K562 (cell line): Measurements from ENCODE around the gene FHL5. TPM values are rescaled to one million over a fixed set of nuclear protein-coding genes. Genes with fewer than 3 reads are reported as not detected.
A peak's percentile ranks its signal among the peaks of the same experiment; 100 is the strongest.

Experiments
- ASH1L ChIP-seq: fragments of 450-650 bp; IDR thresholded peaks from 2 replicates; pipeline ENCODE4 v1.6.1; 2018; ENCODE audit warnings: borderline replicate concordance, mild to moderate bottlenecking, low read depth; ENCODE audit not compliant: partially characterized antibody
- E2F4 ChIP-seq: sonication (generic); formaldehyde crosslinking; IDR thresholded peaks from 2 replicates; pipeline ENCODE4 v1.8.0; 2022; ENCODE audit warnings: mild to moderate bottlenecking, low read depth, missing genetic modification reagents
- FOS ChIP-seq: IDR thresholded peaks from 3 replicates; pipeline ENCODE4 v1.6.1; 2011; ENCODE audit not compliant: insufficient read length; ENCODE audit errors: extremely low read depth
- JUND ChIP-seq, 2 experiments: IDR thresholded peaks; 2 replicates in 1 of 2; 3 replicates in 1 of 2; pipeline ENCODE4 v1.6.1; 2011; ENCODE audit warnings: borderline replicate concordance in 2 of 2, low read depth in 2 of 2, low read length in 2 of 2, improper control_type of control experiment in 1 of 2, missing biosample characterization in 1 of 2, missing genetic modification characterization in 1 of 2, missing genetic modification reagents in 1 of 2
- MEIS2 ChIP-seq: fragments of 450-650 bp; IDR thresholded peaks from 2 replicates; pipeline ENCODE4 v1.6.1; 2014; ENCODE audit warnings: mild to moderate bottlenecking; ENCODE audit not compliant: partially characterized antibody
- RAD51 ChIP-seq: fragments of 450-650 bp; IDR thresholded peaks from 2 replicates; pipeline ENCODE4 v1.7.1; 2016; ENCODE audit warnings: low read depth, mild to moderate bottlenecking, borderline replicate concordance
- RFX5 ChIP-seq: IDR thresholded peaks from 2 replicates; pipeline ENCODE4 v1.6.1; 2011; ENCODE audit warnings: low read depth, mild to moderate bottlenecking, improper control_type of control experiment, low read length
- TCF7 ChIP-seq: sonication (generic); IDR thresholded peaks from 2 replicates; pipeline ENCODE4 v1.6.1; 2016; ENCODE audit warnings: antibody characterized with exemption, borderline replicate concordance
- TFE3 ChIP-seq: fragments of 450-650 bp; formaldehyde crosslinking; IDR thresholded peaks from 2 replicates; pipeline ENCODE4 v1.4.0; 2020; ENCODE audit warnings: mild to moderate bottlenecking, mixed read lengths
- U2AF2 ChIP-seq: fragments of 200-400 bp; formaldehyde crosslinking; optimal IDR thresholded peaks from 2 replicates; pipeline ENCODE3; 2017; ENCODE audit warnings: low read depth, mild to moderate bottlenecking, low read length
- ZNF239 ChIP-seq: fragments of 250-450 bp; sonication (Bioruptor Pico); IDR thresholded peaks from 2 replicates; pipeline ENCODE4 v1.4.0; 2020; ENCODE audit warnings: mild to moderate bottlenecking
- ZNF324 ChIP-seq: fragments of 250-450 bp; sonication (Bioruptor Pico); IDR thresholded peaks from 2 replicates; pipeline ENCODE4 v1.4.0; 2020; ENCODE audit warnings: mild to moderate bottlenecking
- polyA plus RNA-seq, 8 experiments: library from polyadenylated mRNA; depleted of rRNA in 4 of 8; stranded (reverse) in 5 of 8; unstranded in 3 of 8; fragments of >200 nt; fragmentation: Nextera tagmentation in 2 of 8; fragmentation: Illumina TruSeq in 1 of 8; extraction: Ambion mirVana in 2 of 8; extraction: Trizol in 1 of 8; gene quantifications; 2 replicates each; pipeline versions ENCODE4 v1.2.1 to v1.2.3, GENCODE V29; 2011 to 2014; ENCODE audit warnings: inconsistent platforms in 1 of 8, missing spikeins in 1 of 8
- total RNA-seq, 7 experiments: library from RNA; depleted of rRNA in 6 of 7; stranded (reverse); fragments of >200 nt in 6 of 7; fragmentation: Illumina TruSeq in 2 of 7; extraction: Trizol in 2 of 7; gene quantifications; 2 replicates each; pipeline versions ENCODE4 v1.2.1 to v1.2.3, GENCODE V29; 2011 to 2021; ENCODE audit warnings: low replicate concordance in 1 of 7
- TF ChIP-seq, protein P1 (sequence below), 2 experiments: fragments of 450-650 bp; IDR thresholded peaks; 2 replicates each; pipeline ENCODE4 v1.6.1; 2018; ENCODE audit warnings: mild to moderate bottlenecking in 2 of 2, low read depth in 1 of 2; ENCODE audit not compliant: partially characterized antibody in 2 of 2
- TF ChIP-seq, protein P2 (sequence below), 3 experiments: IDR thresholded peaks in 2 of 3; conservative IDR thresholded peaks in 1 of 3; 2 replicates each; pipeline ENCODE4 v1.5.1; 2011 to 2012; ENCODE audit warnings: low read length in 3 of 3, mild to moderate bottlenecking in 3 of 3, control low read depth in 2 of 3, improper control_type of control experiment in 1 of 3, inconsistent platforms in 1 of 3, low read depth in 1 of 3, mixed read lengths in 1 of 3, moderate library complexity in 1 of 3; ENCODE audit not compliant: insufficient read depth in 2 of 3
- TF ChIP-seq, protein P3 (sequence below): fragments of 450-650 bp; IDR thresholded peaks from 2 replicates; pipeline ENCODE4 v1.6.1; 2014; ENCODE audit warnings: low read depth, mild to moderate bottlenecking, moderate library complexity, borderline replicate concordance

Gene FHL5
- total and polyA plus RNA-seq, 9 of the 15 experiments (the other 6 are each of a cell fraction or from before 2014, with no cell fraction given) = not detected

- TF ChIP-seq, protein P1, sequence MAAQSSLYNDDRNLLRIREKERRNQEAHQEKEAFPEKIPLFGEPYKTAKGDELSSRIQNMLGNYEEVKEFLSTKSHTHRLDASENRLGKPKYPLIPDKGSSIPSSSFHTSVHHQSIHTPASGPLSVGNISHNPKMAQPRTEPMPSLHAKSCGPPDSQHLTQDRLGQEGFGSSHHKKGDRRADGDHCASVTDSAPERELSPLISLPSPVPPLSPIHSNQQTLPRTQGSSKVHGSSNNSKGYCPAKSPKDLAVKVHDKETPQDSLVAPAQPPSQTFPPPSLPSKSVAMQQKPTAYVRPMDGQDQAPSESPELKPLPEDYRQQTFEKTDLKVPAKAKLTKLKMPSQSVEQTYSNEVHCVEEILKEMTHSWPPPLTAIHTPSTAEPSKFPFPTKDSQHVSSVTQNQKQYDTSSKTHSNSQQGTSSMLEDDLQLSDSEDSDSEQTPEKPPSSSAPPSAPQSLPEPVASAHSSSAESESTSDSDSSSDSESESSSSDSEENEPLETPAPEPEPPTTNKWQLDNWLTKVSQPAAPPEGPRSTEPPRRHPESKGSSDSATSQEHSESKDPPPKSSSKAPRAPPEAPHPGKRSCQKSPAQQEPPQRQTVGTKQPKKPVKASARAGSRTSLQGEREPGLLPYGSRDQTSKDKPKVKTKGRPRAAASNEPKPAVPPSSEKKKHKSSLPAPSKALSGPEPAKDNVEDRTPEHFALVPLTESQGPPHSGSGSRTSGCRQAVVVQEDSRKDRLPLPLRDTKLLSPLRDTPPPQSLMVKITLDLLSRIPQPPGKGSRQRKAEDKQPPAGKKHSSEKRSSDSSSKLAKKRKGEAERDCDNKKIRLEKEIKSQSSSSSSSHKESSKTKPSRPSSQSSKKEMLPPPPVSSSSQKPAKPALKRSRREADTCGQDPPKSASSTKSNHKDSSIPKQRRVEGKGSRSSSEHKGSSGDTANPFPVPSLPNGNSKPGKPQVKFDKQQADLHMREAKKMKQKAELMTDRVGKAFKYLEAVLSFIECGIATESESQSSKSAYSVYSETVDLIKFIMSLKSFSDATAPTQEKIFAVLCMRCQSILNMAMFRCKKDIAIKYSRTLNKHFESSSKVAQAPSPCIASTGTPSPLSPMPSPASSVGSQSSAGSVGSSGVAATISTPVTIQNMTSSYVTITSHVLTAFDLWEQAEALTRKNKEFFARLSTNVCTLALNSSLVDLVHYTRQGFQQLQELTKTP (IDR thresholded peaks at IDR 0.05; ENCODE audit: low read depth in 1 of 2, partially characterized antibody in 2 of 2) = no peak
- TF ChIP-seq TCF7 (no peak), JUND (IDR thresholded peaks at IDR 0.05; ENCODE audit: borderline replicate concordance, low read depth, low read length) (peak; percentile 51; the same call in 1 of the 2 replicates), JUND (tag; IDR thresholded peaks at IDR 0.05; ENCODE audit: borderline replicate concordance, low read depth, low read length) (no peak; the same call in 2 of the 3 replicates), FOS (no peak), U2AF2 (no peak), ASH1L (no peak), TFE3 (CRISPR knock-in tag) (no peak), RAD51 (no peak), ZNF239 (CRISPR knock-in tag) (no peak), E2F4 (CRISPR knock-in tag) (0 out of 2 replicates have a peak, but pooled peaks have one; percentile 44), MEIS2 (peak; percentile 73), ZNF324 (no peak), RFX5 (no peak)
- TF ChIP-seq, protein P2, sequence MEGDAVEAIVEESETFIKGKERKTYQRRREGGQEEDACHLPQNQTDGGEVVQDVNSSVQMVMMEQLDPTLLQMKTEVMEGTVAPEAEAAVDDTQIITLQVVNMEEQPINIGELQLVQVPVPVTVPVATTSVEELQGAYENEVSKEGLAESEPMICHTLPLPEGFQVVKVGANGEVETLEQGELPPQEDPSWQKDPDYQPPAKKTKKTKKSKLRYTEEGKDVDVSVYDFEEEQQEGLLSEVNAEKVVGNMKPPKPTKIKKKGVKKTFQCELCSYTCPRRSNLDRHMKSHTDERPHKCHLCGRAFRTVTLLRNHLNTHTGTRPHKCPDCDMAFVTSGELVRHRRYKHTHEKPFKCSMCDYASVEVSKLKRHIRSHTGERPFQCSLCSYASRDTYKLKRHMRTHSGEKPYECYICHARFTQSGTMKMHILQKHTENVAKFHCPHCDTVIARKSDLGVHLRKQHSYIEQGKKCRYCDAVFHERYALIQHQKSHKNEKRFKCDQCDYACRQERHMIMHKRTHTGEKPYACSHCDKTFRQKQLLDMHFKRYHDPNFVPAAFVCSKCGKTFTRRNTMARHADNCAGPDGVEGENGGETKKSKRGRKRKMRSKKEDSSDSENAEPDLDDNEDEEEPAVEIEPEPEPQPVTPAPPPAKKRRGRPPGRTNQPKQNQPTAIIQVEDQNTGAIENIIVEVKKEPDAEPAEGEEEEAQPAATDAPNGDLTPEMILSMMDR (IDR thresholded peaks at IDR 0.05 in 2 of 3, conservative IDR thresholded peaks at IDR 0.05 in 1 of 3; ENCODE audit: insufficient read depth in 2 of 3, low read depth in 1 of 3, low read length in 3 of 3) = 0 out of 6 replicates have a peak, but pooled peaks of 1 of the 3 experiments have one; percentile 6
- TF ChIP-seq, protein P3, sequence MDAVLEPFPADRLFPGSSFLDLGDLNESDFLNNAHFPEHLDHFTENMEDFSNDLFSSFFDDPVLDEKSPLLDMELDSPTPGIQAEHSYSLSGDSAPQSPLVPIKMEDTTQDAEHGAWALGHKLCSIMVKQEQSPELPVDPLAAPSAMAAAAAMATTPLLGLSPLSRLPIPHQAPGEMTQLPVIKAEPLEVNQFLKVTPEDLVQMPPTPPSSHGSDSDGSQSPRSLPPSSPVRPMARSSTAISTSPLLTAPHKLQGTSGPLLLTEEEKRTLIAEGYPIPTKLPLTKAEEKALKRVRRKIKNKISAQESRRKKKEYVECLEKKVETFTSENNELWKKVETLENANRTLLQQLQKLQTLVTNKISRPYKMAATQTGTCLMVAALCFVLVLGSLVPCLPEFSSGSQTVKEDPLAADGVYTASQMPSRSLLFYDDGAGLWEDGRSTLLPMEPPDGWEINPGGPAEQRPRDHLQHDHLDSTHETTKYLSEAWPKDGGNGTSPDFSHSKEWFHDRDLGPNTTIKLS = peak; percentile 97
Observed at GRCh38 chr6:96521644-96522464, 41.1 kb upstream of the FHL5 start, which contains the start of gene UFL1 (continued).
